Measurements from ENCODE around the gene ATXN1. TPM values are rescaled to one million over a fixed set of nuclear protein-coding genes. Genes with fewer than 3 reads are reported as not detected.
"Not testable (repeated sequence)": the region's sequence is repeated elsewhere in the genome, so short reads cannot be mapped to it uniquely, and the experiment has no call there.

Gene ATXN1
- total RNA-seq, 1 donor: 45.3 TPM

GRCh38 chr6:16396497-16397319, 364.6 kb downstream of the ATXN1 start:
- no peak for DNase-seq (ENCODE audit: low read depth)
- H3K4me3 ChIP-seq (ENCODE audit: low read depth, low read length): no peak overlapping the region
- TF ChIP-seq CTCF (IDR thresholded peaks at IDR 0.05; ENCODE audit: insufficient read depth, low read depth, low read length): no peak

- no peak overlapping the region for H3K4me3 ChIP-seq (ENCODE audit: low read depth, low read length)
- no peak for DNase-seq (ENCODE audit: low read depth)
- no peak for TF ChIP-seq CTCF (IDR thresholded peaks at IDR 0.05; ENCODE audit: insufficient read depth, low read depth, low read length)
These were observed 366.6 kb downstream of the ATXN1 start for GRCh38 chr6:16394632-16395031.

- no peak for DNase-seq (ENCODE audit: low read depth)
- no peak overlapping the region for H3K4me3 ChIP-seq (ENCODE audit: low read depth, low read length)
- no peak for TF ChIP-seq CTCF (IDR thresholded peaks at IDR 0.05; ENCODE audit: insufficient read depth, low read depth, low read length)
These were observed 367.9 kb downstream of the ATXN1 start for GRCh38 chr6:16393326-16393725.

DNA sequence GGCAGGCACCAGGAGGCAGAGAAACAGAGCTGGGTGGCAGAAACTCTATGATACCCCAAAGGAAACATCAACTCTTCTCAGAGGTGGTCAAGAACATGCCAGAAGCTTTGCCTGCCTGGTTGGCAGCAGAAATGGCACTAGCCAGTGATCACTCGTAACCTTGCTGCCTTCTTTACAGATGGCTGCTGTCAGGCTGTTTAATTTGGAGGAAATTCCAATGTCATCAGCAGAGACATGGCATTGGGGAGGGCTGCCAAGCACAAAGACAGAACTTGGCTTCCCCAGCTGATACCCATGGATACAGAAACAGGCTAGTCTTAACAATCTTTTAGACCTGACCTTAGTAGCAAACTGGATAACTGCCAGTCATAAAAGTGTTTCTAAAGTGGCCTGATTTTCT, 369.2 kb downstream of the ATXN1 start:
- no peak for TF ChIP-seq CTCF (IDR thresholded peaks at IDR 0.05; ENCODE audit: insufficient read depth, low read depth, low read length)
- H3K4me3 ChIP-seq (ENCODE audit: low read depth, low read length): no peak overlapping the region
- no peak for DNase-seq (ENCODE audit: low read depth)

DNA sequence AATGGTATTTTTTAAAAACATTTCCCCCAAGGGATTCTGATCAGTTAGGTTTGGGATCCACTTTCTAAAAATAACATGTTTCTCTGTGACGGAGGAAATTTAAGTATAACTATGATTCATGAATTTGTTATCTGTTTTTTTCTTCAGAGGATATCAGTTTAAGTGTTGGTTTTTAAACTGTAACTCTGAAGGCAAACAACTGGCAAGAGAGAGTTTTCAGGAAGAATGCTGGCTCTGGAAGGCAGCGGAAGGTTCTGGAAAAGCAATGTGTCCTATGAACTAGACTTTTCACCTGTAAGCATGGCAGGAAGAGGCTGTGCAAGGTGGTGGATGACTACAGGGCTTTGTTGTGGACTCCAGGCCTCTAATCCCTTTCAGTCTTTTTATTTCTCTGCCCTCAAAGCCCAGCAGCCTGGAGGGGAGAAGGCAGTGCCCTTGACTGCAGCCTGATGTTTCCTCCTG, 369.8 kb downstream of the ATXN1 start:
- TF ChIP-seq CTCF (IDR thresholded peaks at IDR 0.05; ENCODE audit: insufficient read depth, low read depth, low read length): no peak
- DNase-seq (ENCODE audit: low read depth): peak; percentile 71
- no peak overlapping the region for H3K4me3 ChIP-seq (ENCODE audit: low read depth, low read length)

- not testable (repeated sequence) for H3K4me3 ChIP-seq (ENCODE audit: low read depth, low read length); DNase-seq (ENCODE audit: low read depth)
These were observed 370.3 kb downstream of the ATXN1 start for GRCh38 chr6:16390909-16391450.

DNA sequence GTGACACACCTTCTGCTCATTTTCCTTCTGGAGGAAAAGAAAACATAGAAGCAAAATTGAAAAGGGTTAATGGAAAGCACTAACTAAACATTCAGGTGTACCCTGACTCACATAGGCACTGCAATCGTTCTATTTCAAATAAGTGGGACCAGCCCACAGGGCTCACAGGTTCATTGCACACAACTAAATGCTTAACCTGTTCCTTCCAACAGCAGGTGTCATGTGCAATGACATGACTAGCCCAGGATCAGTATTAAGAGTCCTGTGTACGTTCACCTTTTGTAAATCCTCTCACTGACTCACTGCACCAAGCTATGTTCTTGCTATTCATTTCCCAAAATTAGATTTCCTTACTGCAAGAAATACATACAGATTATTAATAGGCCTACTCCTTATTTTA, 371.6 kb downstream of the ATXN1 start:
- DNase-seq (ENCODE audit: low read depth): no peak
- no peak overlapping the region for H3K4me3 ChIP-seq (ENCODE audit: low read depth, low read length)
- TF ChIP-seq CTCF (IDR thresholded peaks at IDR 0.05; ENCODE audit: insufficient read depth, low read depth, low read length): no peak
